WI38 (cell line): ENCODE results near the gene DPYSL5.

Experiments used
- H3K4me3 ChIP-seq: 2 replicates; pipeline ENCODE4 v1.5.1; 2011; ENCODE audit warnings: low read depth, mild to moderate bottlenecking, control low read depth, low read length
- TF ChIP-seq, protein P1 (sequence below): IDR thresholded peaks from 2 replicates; pipeline ENCODE4 v1.5.1; 2012; ENCODE audit warnings: low read depth, mild to moderate bottlenecking, control low read depth, low read length

DPYSL5 gene

DNA sequence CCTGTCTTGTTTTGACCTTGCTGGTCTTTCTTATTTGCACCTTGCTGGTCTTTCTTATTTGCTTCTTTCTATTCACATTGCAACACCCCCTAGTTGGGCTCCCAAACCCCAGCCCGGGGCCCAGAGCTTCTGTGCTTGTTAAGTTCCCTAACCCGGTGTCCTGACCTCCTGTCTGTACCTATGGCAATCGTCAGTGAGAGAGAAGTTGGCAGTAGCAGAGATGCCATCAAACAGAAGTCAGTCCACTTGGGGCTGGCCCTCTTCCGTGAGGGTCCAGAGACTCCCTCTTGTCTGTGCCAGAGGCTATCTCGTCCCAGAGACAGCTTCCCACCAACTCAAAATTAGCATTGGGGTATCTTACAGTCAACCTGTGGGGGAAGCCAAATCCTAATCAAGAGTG, 55.7 kb downstream of the DPYSL5 start:
- H3K4me3 ChIP-seq: no peak overlapping the region
- TF ChIP-seq, protein P1, sequence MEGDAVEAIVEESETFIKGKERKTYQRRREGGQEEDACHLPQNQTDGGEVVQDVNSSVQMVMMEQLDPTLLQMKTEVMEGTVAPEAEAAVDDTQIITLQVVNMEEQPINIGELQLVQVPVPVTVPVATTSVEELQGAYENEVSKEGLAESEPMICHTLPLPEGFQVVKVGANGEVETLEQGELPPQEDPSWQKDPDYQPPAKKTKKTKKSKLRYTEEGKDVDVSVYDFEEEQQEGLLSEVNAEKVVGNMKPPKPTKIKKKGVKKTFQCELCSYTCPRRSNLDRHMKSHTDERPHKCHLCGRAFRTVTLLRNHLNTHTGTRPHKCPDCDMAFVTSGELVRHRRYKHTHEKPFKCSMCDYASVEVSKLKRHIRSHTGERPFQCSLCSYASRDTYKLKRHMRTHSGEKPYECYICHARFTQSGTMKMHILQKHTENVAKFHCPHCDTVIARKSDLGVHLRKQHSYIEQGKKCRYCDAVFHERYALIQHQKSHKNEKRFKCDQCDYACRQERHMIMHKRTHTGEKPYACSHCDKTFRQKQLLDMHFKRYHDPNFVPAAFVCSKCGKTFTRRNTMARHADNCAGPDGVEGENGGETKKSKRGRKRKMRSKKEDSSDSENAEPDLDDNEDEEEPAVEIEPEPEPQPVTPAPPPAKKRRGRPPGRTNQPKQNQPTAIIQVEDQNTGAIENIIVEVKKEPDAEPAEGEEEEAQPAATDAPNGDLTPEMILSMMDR: no peak

DNA sequence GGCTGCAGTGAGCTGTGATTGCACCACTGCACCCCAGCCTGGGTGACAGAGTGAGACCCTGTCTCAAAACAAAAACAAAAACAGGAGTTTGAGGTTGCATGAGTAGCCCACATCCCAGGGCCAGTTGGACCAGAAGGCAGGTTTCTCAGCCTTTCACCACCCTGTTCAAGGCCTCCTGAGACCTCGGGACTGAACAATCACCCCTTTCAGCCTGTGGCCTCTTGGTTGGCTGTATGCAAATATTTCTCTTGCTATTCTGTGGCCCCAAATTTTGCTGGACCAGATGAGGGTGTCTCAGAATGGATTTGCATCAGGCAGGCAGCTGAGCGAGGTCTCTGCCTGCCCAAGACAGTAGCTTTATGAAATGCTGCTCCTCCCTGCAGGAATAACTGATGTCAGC, 56.9 kb downstream of the DPYSL5 start:
- H3K4me3 ChIP-seq: no peak overlapping the region
- TF ChIP-seq, protein P1: no peak

DNA sequence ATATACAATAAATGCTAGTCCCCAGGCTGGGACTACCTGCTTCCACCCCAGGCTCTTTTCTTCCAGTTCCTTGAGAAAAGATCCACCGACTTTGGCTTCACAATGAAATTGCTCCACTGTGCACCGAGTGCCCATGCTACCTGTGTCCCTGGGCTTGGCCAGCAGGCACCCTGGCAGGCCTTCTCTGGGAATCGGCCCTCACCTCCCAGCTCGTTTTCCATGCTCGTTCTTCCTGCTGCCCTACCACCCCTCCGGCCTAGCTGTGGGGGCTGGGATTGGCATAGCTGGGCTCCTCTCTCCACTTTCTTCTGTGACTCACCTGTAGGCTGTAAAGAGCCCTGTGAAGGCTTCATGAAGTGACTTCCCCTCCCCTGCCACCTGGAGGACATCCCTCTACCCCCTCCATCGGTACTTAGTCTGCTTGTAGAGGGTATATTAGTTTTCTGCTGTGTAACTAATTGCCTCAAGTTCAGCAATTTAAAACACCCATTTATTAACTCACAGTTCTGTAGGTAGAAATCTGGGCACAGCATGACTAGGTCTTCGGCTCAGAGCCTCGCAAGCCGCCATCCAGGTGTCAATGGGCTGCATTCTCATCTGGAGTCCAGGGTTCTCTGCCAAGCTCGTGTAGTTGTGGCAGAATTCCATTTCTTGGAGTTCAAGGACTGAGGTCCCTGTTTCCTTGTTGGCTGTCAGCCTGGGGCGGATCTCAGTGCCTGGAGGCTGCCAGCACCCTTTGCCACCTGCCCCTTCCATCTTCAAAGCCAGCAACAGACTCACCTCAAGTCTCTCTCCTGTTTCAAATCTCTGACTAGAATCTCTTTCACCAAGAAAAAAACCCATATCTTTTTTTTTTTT, 57.6 kb downstream of the DPYSL5 start:
- TF ChIP-seq, protein P1: no peak

DNA sequence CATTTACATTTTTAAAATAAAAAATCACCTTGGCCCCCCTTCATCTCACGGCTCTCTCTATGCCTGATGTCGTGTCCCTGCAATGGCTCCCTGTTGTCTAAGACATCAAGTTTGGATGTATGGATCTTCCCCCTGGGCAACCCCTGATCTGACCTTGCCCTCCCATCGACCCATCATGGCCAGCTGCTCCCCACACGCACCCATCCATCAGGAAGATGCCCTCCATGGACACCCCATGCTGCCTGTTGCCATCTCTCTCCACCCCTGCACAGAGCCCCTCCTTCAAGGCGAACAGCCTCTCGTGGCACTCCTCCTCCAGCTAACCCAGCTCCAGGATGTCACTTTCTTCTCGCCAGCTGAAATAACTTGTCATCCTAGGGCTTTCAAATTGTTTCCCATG, 59.5 kb downstream of the DPYSL5 start:
- TF ChIP-seq, protein P1: no peak
- no peak overlapping the region for H3K4me3 ChIP-seq

More for the DNA sequence above, 57.6 kb downstream of the DPYSL5 start:
- H3K4me3 ChIP-seq: no peak overlapping the region

DNA sequence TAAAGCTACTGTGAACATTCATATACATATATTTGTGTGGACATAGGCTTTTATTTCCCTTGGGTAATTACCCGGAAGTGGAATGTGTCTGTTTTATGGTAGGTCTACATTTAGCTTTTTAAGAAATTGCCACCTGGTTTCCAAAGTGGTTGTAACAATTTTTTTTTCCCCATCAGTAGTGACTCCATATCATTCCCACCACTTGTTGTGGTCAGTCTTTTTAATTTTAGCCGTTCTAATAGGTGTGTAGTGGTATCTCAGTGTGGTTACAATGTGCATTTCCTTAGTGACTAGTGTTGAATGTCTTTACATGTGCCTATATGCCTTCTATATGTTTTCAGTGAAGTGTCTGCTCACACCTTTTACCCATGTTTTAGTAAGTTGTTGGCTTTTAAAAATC, 62.2 kb downstream of the DPYSL5 start:
- TF ChIP-seq, protein P1: no peak
- no peak overlapping the region for H3K4me3 ChIP-seq

DNA sequence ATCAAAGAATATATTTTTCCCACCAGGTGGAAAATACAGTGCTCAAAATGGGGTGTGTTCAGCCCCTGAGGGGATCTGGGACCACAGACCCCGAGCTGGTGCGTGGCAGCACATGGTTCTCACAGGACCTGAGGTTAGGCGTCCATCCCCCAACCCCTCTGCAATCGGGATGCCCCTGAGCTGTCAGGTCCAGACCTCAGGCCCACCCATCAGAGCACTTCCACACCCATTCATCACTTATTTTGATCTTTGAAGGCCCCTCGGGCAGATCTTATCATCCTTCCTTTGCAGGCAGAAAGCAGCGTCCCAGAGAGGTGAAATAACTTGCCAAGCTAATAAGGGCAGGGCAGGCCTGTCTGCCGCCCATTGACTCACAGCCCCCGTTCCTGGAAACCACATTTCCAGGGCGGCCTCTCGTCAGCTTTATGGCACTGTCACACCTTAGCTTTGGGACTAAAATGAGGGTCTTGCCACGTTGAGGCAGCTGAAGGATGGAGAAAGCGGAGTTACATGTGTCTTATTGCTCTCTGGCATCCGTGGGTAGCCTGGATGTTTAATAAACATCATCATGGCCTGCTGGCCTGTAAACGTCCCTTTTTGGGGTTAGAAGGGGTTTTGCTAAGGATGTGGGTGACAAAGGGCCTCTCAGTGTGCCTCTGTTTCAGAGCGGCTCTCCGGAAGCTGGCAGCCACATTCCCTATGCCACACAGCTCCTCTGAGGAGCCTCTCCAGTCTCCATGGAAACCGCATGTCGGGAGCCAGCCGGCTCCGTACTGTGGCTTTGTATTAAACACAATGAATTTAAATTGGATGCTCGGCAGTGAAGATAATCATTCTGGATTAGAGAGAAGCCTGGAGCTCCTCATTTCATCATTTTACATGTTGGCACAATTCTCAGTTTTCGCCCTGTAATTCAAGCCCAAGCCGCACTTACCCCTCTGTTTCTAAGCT, 64.3 kb downstream of the DPYSL5 start:
- no peak overlapping the region for H3K4me3 ChIP-seq
- TF ChIP-seq, protein P1: no peak
